ENCODE measurements around the gene NYAP2. TPM values are rescaled to one million over a fixed set of nuclear protein-coding genes. Genes with fewer than 3 reads are reported as not detected.

Gene NYAP2
- total RNA-seq, 1 donor from 2014 or later, result not detected

DNA sequence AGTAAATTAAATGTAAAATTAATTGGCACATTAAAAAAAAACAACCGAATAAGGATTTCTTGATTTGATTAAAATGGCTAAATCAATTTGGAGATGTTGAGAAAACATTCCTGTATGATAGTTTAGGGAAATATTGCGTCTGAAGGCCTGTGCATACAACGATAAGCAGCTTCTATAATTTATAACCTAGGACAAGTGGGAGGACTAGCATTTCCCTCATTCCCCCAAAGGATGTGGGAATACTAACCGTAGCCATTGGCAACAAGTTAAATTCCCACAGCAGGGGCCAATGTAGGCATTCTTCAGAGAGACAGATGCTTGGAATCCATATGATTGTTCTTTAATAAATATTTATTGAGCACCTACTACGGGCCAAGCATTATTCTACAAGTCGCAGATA lies 134.5 kb downstream of the NYAP2 start:
- TF ChIP-seq, protein P1, sequence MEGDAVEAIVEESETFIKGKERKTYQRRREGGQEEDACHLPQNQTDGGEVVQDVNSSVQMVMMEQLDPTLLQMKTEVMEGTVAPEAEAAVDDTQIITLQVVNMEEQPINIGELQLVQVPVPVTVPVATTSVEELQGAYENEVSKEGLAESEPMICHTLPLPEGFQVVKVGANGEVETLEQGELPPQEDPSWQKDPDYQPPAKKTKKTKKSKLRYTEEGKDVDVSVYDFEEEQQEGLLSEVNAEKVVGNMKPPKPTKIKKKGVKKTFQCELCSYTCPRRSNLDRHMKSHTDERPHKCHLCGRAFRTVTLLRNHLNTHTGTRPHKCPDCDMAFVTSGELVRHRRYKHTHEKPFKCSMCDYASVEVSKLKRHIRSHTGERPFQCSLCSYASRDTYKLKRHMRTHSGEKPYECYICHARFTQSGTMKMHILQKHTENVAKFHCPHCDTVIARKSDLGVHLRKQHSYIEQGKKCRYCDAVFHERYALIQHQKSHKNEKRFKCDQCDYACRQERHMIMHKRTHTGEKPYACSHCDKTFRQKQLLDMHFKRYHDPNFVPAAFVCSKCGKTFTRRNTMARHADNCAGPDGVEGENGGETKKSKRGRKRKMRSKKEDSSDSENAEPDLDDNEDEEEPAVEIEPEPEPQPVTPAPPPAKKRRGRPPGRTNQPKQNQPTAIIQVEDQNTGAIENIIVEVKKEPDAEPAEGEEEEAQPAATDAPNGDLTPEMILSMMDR (IDR thresholded peaks at IDR 0.05; ENCODE audit: insufficient read depth, low read length, poor library complexity, severe bottlenecking), result no peak
- no peaks in the 10 kb centered on the region for H3K27me3 ChIP-seq (ENCODE audit: control insufficient read depth, insufficient read depth, low read length)
- H3K4me3 ChIP-seq (ENCODE audit: low read depth, low read length), result no peak overlapping the region
- no peaks in the 10 kb centered on the region for H3K36me3 ChIP-seq (ENCODE audit: control insufficient read depth, insufficient read depth, low read length)
- no peak for DNase-seq (ENCODE audit: low read depth)

DNA sequence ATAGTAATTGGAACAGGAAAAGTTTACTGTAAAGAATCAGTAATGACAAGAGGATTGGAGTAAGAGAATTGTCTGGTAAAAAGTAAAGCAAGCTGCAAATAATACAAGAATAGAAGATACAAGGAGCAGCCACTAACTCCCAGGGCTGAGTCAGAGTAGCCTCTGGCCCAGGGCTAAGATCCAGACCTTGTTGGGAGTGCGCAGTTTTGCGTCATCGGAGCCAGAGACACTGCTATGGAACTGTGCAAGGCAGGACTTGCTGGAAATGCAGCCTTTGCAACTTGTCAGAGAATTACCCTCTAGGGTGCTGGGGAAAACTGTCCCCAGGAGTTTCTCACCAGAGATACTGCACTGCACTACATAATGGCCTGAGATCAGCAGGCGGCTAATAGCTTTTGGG lies 135.2 kb downstream of the NYAP2 start:
- TF ChIP-seq, protein P1 (IDR thresholded peaks at IDR 0.05; ENCODE audit: insufficient read depth, low read length, poor library complexity, severe bottlenecking), result no peak
- Histone ChIP-seq H3K36me3 (ENCODE audit: control insufficient read depth, insufficient read depth, low read length) (no peaks in the 10 kb centered on the region), H3K4me3 (ENCODE audit: low read depth, low read length) (no peak overlapping the region), H3K27me3 (ENCODE audit: control insufficient read depth, insufficient read depth, low read length) (no peaks in the 10 kb centered on the region)
- no peak for DNase-seq (ENCODE audit: low read depth)

DNA sequence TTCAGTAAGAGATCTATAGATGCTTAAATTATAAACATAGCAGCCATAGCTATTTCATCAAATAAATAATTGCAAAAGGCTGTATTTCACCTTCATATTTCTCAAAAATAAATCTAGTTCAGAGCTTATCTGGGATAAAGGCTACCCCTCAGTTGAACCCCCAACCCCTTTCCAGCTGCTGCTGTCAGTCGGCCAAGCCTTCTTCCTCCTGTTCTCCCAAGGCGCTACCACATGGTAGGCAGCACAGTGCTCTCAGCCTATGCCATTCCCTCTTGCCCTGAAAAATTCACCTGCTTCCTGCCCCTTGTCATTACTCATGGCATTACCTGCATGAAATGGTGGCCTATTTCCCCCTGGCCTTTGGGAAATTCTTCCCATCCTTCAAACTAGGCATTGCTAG lies 136.5 kb downstream of the NYAP2 start:
- no peak for DNase-seq (ENCODE audit: low read depth)

DNA sequence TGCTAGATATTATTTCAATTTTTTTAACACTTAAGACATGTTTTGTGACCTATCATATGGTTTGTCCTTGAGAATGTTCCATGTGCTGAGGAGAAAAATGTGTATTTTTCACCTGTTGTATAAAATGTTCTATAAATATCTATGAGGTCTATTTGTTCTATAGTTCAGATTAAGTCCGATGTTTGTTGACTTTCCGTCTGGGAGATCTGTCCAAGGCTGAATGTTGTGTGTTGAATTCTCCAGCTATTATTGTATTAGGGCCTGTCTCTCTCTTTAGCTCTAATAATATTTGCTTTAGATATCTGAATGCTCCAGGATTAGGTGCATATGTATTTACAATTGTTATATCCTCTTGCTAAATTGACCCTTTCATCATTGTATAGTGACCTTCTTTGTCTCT lies 144.1 kb downstream of the NYAP2 start:
- Histone ChIP-seq H3K4me3 (ENCODE audit: low read depth, low read length) (no peak overlapping the region), H3K27me3 (ENCODE audit: control insufficient read depth, insufficient read depth, low read length) (no peaks in the 10 kb centered on the region), H3K36me3 (ENCODE audit: control insufficient read depth, insufficient read depth, low read length) (no peaks in the 10 kb centered on the region)
- TF ChIP-seq, protein P1 (IDR thresholded peaks at IDR 0.05; ENCODE audit: insufficient read depth, low read length, poor library complexity, severe bottlenecking), result no peak
- DNase-seq (ENCODE audit: low read depth), result no peak

More for the DNA sequence above, 136.5 kb downstream of the NYAP2 start:
- Histone ChIP-seq H3K27me3 (ENCODE audit: control insufficient read depth, insufficient read depth, low read length) (no peaks in the 10 kb centered on the region), H3K36me3 (ENCODE audit: control insufficient read depth, insufficient read depth, low read length) (no peaks in the 10 kb centered on the region), H3K4me3 (ENCODE audit: low read depth, low read length) (no peak overlapping the region)
- TF ChIP-seq, protein P1 (IDR thresholded peaks at IDR 0.05; ENCODE audit: insufficient read depth, low read length, poor library complexity, severe bottlenecking), result no peak

DNA sequence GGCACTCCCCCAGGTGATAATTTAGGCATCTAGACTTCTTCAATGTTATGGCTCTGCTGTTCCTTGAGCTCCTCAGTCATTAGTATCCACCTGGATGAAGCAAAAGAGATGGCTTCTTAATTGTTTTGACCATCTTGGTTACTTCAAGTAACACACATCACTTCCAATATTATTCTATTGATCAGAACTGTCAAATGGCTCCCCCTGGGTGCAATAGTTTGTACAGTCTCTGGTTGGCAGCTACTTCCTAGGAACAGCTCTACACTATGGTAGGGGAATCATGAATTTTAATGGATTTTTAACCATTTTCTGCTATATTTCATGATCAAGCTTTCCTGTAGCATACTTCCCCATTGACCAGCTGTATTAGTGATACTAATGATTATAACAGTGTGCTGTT lies 157.0 kb downstream of the NYAP2 start:
- DNase-seq (ENCODE audit: low read depth), result no peak
- Histone ChIP-seq H3K36me3 (ENCODE audit: control insufficient read depth, insufficient read depth, low read length) (no peaks in the 10 kb centered on the region), H3K4me3 (ENCODE audit: low read depth, low read length) (no peak overlapping the region), H3K27me3 (ENCODE audit: control insufficient read depth, insufficient read depth, low read length) (no peaks in the 10 kb centered on the region)
- TF ChIP-seq, protein P1 (IDR thresholded peaks at IDR 0.05; ENCODE audit: insufficient read depth, low read length, poor library complexity, severe bottlenecking), result no peak

DNA sequence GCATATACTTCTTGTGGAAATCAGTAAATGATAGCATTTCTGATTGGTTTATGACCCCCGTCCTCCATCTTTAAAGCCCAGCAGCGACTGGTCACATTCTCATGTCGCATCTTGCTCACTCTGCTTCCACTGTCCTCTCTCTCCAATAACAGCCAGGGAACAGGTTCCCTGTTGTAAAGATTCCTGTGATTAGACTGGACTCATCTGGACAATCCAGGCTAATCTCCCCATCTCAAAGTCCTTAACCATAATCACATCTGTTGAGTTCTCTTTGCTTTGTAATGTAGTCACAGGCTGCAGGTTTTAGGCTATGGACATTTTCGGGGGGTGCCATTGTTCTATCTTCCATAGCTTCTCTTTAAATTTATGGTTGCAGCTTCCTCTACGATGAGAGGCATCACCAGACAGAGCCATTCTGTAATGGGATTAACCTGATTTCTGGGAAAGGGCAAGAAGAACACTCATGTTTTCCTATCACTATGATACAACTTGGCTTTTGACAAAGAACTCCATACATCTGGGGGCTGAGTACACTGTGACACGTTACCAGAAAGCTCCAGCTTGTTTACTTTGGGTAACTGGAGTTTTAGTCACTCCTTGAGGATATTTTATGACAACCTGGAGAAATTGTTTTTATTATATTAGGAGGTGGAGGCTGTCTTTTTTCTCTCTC lies 159.0 kb downstream of the NYAP2 start:
- TF ChIP-seq, protein P1 (IDR thresholded peaks at IDR 0.05; ENCODE audit: insufficient read depth, low read length, poor library complexity, severe bottlenecking), result no peak
- DNase-seq (ENCODE audit: low read depth), result no peak
- Histone ChIP-seq H3K27me3 (ENCODE audit: control insufficient read depth, insufficient read depth, low read length) (no peaks in the 10 kb centered on the region), H3K4me3 (ENCODE audit: low read depth, low read length) (no peak overlapping the region), H3K36me3 (ENCODE audit: control insufficient read depth, insufficient read depth, low read length) (no peaks in the 10 kb centered on the region)
